PFSK-1 (cell line): ENCODE data around the gene S100A7A.

ENCODE experiments used
- FOXP2 ChIP-seq: optimal IDR thresholded peaks from 2 replicates; pipeline ENCODE3; 2011; ENCODE audit warnings: borderline replicate concordance, control low read depth, inconsistent platforms; ENCODE audit not compliant: insufficient read depth; ENCODE audit errors: extremely low read length, extremely low read depth
- POLR2AphosphoS5 ChIP-seq: IDR thresholded peaks from 2 replicates; pipeline ENCODE4 v1.6.1; 2012; ENCODE audit warnings: low read depth, mild to moderate bottlenecking, control low read depth, low read length, moderate library complexity
- SIN3A ChIP-seq: IDR thresholded peaks from 2 replicates; pipeline ENCODE4 v1.6.1; 2012; ENCODE audit warnings: mild to moderate bottlenecking, low read length, moderate library complexity, borderline replicate concordance; ENCODE audit not compliant: insufficient read depth
- TAF1 ChIP-seq: IDR thresholded peaks from 2 replicates; pipeline ENCODE4 v1.6.1; 2012; ENCODE audit warnings: low read length, control low read depth, borderline replicate concordance; ENCODE audit not compliant: insufficient read depth
- TF ChIP-seq, protein P1 (sequence below), 2 experiments: IDR thresholded peaks; 2 replicates each; pipeline versions ENCODE4 v1.6.1 to v1.8.0; 2011 to 2012; ENCODE audit warnings: low read depth in 2 of 2, low read length in 2 of 2, control low read depth in 1 of 2, inconsistent platforms in 1 of 2, mild to moderate bottlenecking in 1 of 2, moderate library complexity in 1 of 2; ENCODE audit not compliant: insufficient read depth in 1 of 2

The S100A7A gene

DNA sequence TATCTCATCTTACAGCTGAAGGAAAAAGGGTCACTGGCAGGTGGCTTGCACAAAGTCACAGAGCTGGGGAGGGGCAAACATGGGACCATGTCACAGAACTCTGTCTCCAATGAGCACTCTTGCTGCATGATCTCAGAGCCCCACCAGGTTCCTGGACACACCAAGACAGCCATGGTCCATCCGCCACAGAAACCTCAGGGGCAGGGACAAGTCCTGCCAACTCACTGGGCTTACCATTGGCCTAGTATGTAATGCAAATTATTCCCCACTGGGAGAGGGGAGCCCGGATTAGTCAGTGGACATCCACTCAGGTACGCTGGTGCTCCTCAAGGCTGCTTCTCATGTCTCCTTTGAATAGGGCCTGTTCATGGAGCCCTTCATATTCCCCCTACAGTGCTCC lies 14.2 kb downstream of the S100A7A start:
- TF ChIP-seq, protein P1, sequence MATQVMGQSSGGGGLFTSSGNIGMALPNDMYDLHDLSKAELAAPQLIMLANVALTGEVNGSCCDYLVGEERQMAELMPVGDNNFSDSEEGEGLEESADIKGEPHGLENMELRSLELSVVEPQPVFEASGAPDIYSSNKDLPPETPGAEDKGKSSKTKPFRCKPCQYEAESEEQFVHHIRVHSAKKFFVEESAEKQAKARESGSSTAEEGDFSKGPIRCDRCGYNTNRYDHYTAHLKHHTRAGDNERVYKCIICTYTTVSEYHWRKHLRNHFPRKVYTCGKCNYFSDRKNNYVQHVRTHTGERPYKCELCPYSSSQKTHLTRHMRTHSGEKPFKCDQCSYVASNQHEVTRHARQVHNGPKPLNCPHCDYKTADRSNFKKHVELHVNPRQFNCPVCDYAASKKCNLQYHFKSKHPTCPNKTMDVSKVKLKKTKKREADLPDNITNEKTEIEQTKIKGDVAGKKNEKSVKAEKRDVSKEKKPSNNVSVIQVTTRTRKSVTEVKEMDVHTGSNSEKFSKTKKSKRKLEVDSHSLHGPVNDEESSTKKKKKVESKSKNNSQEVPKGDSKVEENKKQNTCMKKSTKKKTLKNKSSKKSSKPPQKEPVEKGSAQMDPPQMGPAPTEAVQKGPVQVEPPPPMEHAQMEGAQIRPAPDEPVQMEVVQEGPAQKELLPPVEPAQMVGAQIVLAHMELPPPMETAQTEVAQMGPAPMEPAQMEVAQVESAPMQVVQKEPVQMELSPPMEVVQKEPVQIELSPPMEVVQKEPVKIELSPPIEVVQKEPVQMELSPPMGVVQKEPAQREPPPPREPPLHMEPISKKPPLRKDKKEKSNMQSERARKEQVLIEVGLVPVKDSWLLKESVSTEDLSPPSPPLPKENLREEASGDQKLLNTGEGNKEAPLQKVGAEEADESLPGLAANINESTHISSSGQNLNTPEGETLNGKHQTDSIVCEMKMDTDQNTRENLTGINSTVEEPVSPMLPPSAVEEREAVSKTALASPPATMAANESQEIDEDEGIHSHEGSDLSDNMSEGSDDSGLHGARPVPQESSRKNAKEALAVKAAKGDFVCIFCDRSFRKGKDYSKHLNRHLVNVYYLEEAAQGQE (IDR thresholded peaks at IDR 0.05; ENCODE audit: insufficient read depth in 1 of 2, low read depth in 2 of 2, low read length in 2 of 2): no peak
- no peak for TF ChIP-seq FOXP2

DNA sequence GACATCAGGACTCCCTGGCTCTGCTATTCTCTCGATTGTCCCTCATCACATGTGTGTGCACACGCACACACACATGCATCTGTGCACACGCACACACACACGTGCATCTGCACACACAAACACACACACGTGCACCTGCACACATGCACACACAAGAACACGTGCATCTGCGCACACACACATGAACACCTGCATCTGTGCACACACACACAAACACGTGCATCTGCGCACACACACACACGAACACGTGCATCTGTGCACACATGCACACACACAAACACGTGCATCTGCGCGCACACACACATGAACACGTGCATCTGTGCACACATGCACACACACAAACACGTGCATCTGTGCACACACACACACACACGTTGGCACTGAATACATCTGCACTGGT lies 14.7 kb downstream of the S100A7A start:
- TF ChIP-seq, protein P1 (IDR thresholded peaks at IDR 0.05; ENCODE audit: insufficient read depth in 1 of 2, low read depth in 2 of 2, low read length in 2 of 2): no peak
- TF ChIP-seq SIN3A (no peak), POLR2AphosphoS5 (no peak), TAF1 (no peak), FOXP2 (no peak)

DNA sequence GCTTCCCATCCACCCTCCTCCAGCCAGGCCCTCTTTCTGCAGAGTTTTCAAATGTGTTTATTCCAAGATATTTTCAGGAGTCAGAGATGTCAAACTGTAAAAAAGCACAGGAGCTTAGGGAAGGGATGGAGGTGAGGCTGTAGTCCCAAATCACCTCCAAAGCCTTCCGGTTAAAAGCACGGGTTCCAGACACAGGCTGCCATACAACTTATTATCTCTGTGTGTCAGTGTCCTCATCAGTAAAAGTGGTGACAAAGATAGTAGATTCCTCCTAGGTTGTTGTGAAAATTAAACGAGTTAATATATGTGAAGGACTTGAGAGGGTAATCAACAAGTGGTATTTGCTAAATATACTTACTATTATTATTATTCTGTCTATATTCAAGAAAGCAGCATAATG lies 15.1 kb downstream of the S100A7A start:
- TF ChIP-seq TAF1: no peak
- TF ChIP-seq, protein P1 (IDR thresholded peaks at IDR 0.05; ENCODE audit: insufficient read depth in 1 of 2, low read depth in 2 of 2, low read length in 2 of 2): no peak

DNA sequence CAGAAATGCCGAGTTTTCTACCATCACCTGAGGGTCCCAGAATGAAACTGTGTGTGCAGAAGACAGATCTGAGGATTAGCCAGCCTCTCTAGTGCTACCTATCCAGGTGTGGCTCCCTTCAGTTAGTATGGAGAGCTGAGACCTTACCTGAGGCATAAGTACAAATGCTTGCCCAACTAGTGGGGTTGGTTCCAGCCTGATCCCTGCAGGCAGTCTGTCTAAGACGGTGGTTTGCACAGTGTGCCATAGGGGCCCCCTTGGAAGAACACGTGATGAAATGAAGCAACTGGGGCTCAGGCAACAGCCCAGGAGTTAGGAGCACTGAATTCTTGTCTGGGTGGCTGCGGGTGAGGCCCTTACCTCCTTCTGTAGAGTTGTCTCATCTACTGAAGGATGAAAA lies 15.6 kb downstream of the S100A7A start:
- TF ChIP-seq, protein P1 (IDR thresholded peaks at IDR 0.05; ENCODE audit: insufficient read depth in 1 of 2, low read depth in 2 of 2, low read length in 2 of 2): no peak
- TF ChIP-seq FOXP2 (no peak), POLR2AphosphoS5 (no peak), TAF1 (no peak), SIN3A (no peak)

DNA sequence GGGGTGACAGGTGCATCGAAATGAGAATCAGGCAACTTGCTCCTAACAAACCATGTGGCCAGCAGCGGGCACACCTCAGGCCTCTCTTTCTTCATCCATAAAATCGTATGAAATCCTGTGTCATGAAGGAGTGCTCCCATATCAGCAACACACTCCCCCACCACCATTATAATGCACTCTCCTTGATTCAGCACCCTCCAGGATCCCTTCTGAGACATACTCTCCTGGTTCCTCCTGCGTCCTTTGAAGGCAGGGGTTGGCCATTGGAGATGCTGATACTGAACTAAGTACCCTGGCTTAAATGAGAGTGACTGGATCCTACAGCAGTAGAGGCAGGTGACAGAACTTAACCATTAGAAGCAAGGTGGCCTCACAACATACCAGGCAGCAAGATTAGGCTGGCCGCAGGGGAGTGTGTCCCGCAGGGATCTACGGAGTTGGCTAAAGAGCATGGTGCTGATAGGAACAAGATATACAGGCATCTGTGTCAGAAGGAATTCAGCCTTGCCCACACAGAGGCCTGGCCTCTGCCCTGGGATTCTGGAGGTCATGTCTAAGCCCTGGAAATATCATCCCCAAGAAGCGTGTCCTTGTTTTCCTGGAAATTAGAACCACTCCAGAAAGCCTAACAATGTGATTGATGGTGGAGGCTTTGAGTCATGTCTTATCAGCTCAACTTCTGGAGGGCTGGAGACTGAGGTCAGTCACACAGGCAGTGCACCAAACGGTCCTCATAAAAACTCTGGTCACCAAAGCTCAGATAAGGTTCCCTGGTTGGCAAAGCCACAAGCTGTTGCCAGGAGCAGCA lies 16.8 kb downstream of the S100A7A start:
- no peak for TF ChIP-seq SIN3A
- no peak for TF ChIP-seq POLR2AphosphoS5
- no peak for TF ChIP-seq FOXP2
- TF ChIP-seq TAF1: no peak
- TF ChIP-seq, protein P1 (IDR thresholded peaks at IDR 0.05; ENCODE audit: insufficient read depth in 1 of 2, low read depth in 2 of 2, low read length in 2 of 2): no peak
